ENCODE measurements around the gene TXNDC12. TPM values are rescaled to one million over a fixed set of nuclear protein-coding genes. Genes with fewer than 3 reads are reported as not detected.

TXNDC12 gene
- total RNA-seq, 1 donor from 2014 or later = 60.7 TPM

DNA sequence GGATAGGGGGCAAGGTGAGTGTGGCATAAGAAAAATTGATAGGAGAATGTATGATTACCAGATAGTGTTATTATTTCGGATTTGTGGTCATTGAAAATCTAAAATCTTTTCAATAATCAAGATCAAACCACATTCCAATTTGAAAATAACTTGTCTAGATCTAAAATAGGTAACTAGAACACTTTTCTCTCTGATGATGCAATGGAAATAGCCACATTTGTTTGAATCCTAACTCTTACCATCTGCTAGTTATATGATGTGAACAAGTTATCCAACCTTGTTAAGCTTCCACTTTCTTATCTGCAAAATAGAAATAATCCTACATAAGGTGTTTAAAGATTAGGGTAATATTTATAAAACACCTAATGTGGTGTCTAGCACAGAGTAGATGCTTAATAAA is 4.9 kb upstream of the TXNDC12 start:
- no peak overlapping the region for H3K27ac Mint-ChIP-seq (ENCODE audit: unreplicated experiment)
- H3K27me3 Mint-ChIP-seq (ENCODE audit: low read depth) = no peaks in the 10 kb centered on the region
- no peak for TF ChIP-seq CTCF (conservative IDR thresholded peaks at IDR 0.05)
- no peaks in the 10 kb centered on the region for H3K9me3 Mint-ChIP-seq
- peaks cover 12% of the 10 kb centered on the region for H3K36me3 Mint-ChIP-seq (ENCODE audit: low read depth)
- no peak overlapping the region for H3K4me3 Mint-ChIP-seq
- no peak for DNase-seq (ENCODE audit: low read depth, low spot score)
- peaks cover 26% of the 10 kb centered on the region for H3K4me1 Mint-ChIP-seq

- peak overlapping the region; percentile 76 for H3K4me3 Mint-ChIP-seq
- peaks cover 31% of the 10 kb centered on the region for H3K4me1 Mint-ChIP-seq
- DNase-seq (ENCODE audit: low read depth, low spot score) = no peak
- no peaks in the 10 kb centered on the region for H3K9me3 Mint-ChIP-seq
- H3K27ac Mint-ChIP-seq (ENCODE audit: unreplicated experiment) = no peak overlapping the region
- H3K27me3 Mint-ChIP-seq (ENCODE audit: low read depth) = no peaks in the 10 kb centered on the region
- peaks cover 12% of the 10 kb centered on the region for H3K36me3 Mint-ChIP-seq (ENCODE audit: low read depth)
- no peak for TF ChIP-seq CTCF (conservative IDR thresholded peaks at IDR 0.05)
Measured at GRCh38 chr1:52059321-52059720, 4.3 kb upstream of the TXNDC12 start.

DNA sequence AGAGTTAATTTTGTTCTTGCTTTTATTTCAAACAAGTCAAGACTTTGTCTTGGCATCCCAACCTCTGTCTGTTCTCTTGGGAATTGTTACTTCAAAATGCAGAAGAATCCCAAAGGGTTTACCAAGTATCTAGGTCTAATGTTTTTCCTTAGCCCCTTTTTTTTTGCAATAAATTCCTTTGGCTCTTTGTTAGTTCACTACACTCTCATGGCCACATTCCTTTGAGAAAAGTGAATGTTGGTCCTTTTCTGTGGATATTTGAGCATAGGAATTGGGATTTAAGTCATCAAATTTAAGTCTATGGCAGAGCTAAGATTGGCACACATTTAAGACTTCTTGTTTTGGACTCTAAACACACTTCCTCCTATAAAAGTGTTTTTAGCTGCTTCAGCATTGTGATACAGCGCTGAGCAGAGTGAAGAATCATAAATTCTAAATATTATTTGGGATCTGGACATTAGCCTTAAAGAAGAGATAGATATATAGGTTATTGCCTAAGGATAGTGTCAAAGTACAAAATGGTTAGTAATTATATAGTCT is 3.0 kb upstream of the TXNDC12 start:
- no peak for DNase-seq (ENCODE audit: low read depth, low spot score)
- H3K27ac Mint-ChIP-seq (ENCODE audit: unreplicated experiment) = no peak overlapping the region
- peaks cover 40% of the 10 kb centered on the region for H3K4me1 Mint-ChIP-seq
- peaks cover 6% of the 10 kb centered on the region for H3K36me3 Mint-ChIP-seq (ENCODE audit: low read depth)
- TF ChIP-seq CTCF (conservative IDR thresholded peaks at IDR 0.05) = no peak
- no peaks in the 10 kb centered on the region for H3K9me3 Mint-ChIP-seq
- peak overlapping the region; percentile 97 for H3K4me3 Mint-ChIP-seq
- H3K27me3 Mint-ChIP-seq (ENCODE audit: low read depth) = no peaks in the 10 kb centered on the region

- TF ChIP-seq CTCF (conservative IDR thresholded peaks at IDR 0.05) = no peak
- Mint-ChIP-seq H3K27ac (ENCODE audit: unreplicated experiment) (no peak overlapping the region), H3K9me3 (no peaks in the 10 kb centered on the region), H3K27me3 (ENCODE audit: low read depth) (no peaks in the 10 kb centered on the region), H3K36me3 (ENCODE audit: low read depth) (peaks cover 5% of the 10 kb centered on the region), H3K4me3 (peak overlapping the region; percentile 97), H3K4me1 (peaks cover 40% of the 10 kb centered on the region)
- no peak for DNase-seq (ENCODE audit: low read depth, low spot score)
Measured at GRCh38 chr1:52057255-52057654, 2.3 kb upstream of the TXNDC12 start.

GRCh38 chr1:52056937-52057231 is 1.9 kb upstream of the TXNDC12 start:
- Mint-ChIP-seq H3K9me3 (no peaks in the 10 kb centered on the region), H3K27ac (ENCODE audit: unreplicated experiment) (peak overlapping the region; percentile 99), H3K27me3 (ENCODE audit: low read depth) (no peaks in the 10 kb centered on the region), H3K4me1 (peaks cover 40% of the 10 kb centered on the region), H3K36me3 (ENCODE audit: low read depth) (peaks cover 5% of the 10 kb centered on the region), H3K4me3 (peak overlapping the region; percentile 97)
- DNase-seq (ENCODE audit: low read depth, low spot score) = no peak
- no peak for TF ChIP-seq CTCF (conservative IDR thresholded peaks at IDR 0.05)

Data from neural crest cell (in vitro differentiated cells).